ENCODE data around the gene TMEM150C.

DNA sequence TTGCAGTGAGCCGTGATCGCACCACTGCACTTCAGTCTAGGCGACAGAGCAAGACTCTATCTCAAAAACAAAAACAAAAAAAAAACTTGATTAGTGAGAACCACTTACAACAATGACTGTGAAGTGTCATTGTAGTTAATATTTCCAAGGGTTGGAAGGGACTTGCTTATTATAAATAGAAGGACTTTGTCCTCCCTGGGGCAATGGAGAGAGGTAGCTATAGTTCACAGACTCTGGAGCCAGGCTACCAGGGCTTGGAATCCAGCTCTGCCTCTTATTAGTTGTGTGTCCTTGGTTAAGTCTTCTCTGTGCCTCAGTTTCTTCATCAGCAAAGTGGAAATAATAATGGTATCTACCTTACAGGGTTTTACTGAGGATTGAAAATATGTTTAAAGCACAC lies 51.6 kb downstream of the TMEM150C start:
- TF ChIP-seq NFE2L2 (IDR thresholded peaks at IDR 0.05; ENCODE audit: low read depth, low read length) (no peak), POLR2A (IDR thresholded peaks at IDR 0.05; ENCODE audit: low read depth, low read length) (no peak), SMC3 (IDR thresholded peaks at IDR 0.05; ENCODE audit: low read depth, low read length) (no peak), RAD21 (IDR thresholded peaks at IDR 0.05; ENCODE audit: low read length) (no peak), RCOR1 (IDR thresholded peaks at IDR 0.05; ENCODE audit: insufficient replicate concordance, low read length) (no peak), MAFK (IDR thresholded peaks at IDR 0.05; ENCODE audit: low read depth, low read length) (no peak), USF2 (IDR thresholded peaks at IDR 0.05; ENCODE audit: low read depth, low read length) (no peak), RFX5 (IDR thresholded peaks at IDR 0.05; ENCODE audit: low read depth, low read length) (no peak), CHD1 (IDR thresholded peaks at IDR 0.05; ENCODE audit: low read depth, low read length) (no peak)
- TF ChIP-seq, protein P1, sequence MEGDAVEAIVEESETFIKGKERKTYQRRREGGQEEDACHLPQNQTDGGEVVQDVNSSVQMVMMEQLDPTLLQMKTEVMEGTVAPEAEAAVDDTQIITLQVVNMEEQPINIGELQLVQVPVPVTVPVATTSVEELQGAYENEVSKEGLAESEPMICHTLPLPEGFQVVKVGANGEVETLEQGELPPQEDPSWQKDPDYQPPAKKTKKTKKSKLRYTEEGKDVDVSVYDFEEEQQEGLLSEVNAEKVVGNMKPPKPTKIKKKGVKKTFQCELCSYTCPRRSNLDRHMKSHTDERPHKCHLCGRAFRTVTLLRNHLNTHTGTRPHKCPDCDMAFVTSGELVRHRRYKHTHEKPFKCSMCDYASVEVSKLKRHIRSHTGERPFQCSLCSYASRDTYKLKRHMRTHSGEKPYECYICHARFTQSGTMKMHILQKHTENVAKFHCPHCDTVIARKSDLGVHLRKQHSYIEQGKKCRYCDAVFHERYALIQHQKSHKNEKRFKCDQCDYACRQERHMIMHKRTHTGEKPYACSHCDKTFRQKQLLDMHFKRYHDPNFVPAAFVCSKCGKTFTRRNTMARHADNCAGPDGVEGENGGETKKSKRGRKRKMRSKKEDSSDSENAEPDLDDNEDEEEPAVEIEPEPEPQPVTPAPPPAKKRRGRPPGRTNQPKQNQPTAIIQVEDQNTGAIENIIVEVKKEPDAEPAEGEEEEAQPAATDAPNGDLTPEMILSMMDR (conservative IDR thresholded peaks at IDR 0.05; ENCODE audit: low read depth, low read length) = no peak
